HG03469 (cell line): ENCODE results near the gene ANKRD33B.
A peak's percentile ranks its signal among the peaks of the same experiment; 100 is the strongest.

Experiments
- ATAC-seq: cut with Tn5 transposase; IDR thresholded peaks from one replicate; pipeline ENCODE4 v1.9.1; 2021; ENCODE audit warnings: mild to moderate bottlenecking, moderate library complexity, moderate number of reproducible peaks; ENCODE audit not compliant: unreplicated experiment

ANKRD33B gene

DNA sequence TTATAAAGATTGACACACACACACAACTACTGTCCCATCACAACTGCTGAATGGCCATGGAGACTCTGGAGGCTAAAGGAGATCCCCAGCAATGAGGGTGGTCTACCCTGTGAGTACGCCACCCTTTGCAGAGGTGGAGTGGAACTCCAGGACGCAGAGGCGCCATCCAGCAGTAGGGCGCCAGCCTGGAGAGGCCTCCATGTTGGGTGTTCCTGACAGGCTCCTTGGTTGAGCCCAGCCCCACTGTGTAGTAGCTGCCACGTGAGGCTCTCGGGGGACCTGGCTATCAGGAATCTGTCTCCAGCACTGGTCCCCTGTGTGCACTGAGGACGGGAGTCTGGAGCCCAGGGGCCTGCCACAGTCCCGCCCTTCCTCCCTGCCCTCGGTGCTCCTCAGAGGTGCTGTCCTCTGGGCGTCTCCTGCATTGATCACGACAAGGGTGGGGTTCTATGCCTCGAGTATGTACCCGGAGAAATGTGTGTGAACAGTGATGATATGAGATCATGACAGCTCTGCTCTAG, 124.8 kb downstream of the ANKRD33B start:
- ATAC-seq: no peak

DNA sequence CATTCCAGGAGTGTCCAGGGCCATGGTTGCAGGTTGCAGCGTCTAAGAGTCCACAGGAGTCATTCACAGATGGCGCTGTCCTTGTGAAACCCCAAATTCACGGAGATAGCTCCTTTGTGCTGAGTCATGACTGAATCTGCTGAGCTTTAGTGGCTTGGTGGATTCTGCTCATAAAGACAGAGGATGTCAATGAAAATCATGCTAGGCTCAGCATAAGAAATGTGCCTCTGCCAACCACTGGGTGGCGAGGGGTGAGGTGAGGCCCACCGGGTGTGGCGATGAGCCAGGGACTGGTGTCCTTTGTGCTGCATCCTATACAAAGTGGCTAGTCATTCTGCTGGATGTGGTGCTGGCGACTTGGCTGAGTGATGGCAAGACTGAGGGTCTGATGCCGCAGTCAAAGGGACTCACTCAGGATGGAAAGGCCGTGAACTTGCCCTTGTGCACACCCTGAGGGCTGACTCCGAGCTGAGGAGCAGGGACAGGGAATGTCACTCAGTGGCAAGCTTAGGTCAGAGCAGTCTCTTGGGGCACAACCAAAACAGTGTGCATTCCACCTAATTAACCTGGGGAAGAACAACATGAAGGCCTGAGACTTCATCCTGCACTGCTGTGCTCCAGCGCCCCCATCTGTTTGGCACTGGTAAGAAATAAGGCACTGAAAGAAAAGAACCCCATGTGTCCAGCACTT, 125.7 kb downstream of the ANKRD33B start:
- no peak for ATAC-seq

GRCh38 chr5:10690460-10691440, 126.9 kb downstream of the ANKRD33B start:
- no peak for ATAC-seq

GRCh38 chr5:10691826-10692785, 128.2 kb downstream of the ANKRD33B start:
- ATAC-seq: no peak

DNA sequence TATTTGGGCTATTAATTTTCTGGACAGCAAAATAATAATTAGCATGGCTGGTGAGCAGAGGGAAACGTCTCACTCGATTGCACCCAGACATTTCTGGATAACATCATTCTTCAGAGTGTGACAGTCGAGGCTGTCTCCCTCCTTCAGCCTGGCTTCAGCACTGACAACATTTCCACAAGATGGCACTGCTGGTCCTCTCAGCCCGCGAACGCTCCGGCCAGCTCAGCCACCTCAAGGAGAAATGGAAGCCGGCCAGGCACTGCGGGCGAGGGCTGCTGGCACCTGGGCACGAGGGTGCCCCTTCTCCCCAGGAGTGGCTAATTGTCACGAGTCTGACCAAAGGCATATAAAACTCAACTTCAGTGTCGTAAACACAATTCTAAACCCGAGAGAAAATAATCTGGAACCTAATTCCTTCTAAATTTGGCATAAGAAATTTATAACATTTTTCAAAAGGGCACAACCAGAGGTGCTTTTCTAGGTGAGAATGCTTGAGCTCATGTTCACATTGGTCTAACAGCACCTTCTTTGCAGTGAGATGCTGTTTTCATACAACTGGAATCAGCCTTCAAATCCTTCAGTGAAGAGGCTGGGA, 131.3 kb downstream of the ANKRD33B start:
- no peak for ATAC-seq

- no peak for ATAC-seq
These were observed 132.1 kb downstream of the ANKRD33B start for GRCh38 chr5:10695759-10696543.

DNA sequence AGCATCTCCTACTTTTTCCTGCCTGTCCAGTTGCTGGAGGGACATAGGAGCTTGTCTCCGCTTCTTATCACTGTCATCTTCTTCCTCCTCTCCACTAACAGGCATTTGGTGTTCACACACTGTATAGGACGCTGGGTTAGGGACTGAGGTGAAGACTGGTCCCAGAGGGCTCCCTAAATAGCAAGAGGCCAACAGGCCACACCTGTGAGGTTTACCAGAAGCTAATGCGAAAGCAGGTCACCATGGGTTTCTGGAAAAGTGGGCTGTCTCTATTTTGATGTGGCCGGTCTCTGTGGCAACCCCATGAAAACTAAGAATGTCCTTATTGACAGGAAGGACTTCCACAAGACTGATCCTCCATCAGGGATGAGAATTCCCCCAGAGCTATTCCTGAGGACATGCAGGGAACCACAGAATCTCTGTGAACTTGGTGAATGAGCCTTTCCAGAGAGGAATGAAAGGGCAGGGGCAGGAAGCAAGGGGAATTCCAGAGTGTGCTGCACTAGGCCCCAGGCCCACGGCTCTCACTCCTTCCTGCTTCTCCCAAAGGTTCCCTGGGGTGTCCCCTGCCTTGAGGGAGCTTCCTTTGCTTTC, 135.5 kb downstream of the ANKRD33B start:
- ATAC-seq: peak; percentile 32

DNA sequence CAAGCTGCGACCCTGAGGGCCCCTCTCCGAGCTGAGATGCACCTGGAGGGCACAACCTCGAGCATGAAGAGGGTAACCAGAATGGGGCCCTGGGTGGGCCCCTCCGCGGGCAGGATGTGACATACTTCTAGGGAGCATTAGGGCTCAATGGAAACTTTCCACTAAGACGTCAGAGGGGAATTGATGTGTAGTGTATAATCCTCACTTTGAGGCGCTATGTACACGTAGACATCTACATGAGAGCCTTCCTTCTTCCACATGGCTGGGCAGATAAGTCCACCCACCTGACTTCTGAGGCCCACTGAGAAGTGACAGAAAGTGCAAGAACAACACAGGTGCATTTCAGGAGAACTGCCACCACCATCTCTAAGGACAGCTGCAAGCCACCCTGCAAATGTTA, 136.1 kb downstream of the ANKRD33B start:
- peak; percentile 41 for ATAC-seq

DNA sequence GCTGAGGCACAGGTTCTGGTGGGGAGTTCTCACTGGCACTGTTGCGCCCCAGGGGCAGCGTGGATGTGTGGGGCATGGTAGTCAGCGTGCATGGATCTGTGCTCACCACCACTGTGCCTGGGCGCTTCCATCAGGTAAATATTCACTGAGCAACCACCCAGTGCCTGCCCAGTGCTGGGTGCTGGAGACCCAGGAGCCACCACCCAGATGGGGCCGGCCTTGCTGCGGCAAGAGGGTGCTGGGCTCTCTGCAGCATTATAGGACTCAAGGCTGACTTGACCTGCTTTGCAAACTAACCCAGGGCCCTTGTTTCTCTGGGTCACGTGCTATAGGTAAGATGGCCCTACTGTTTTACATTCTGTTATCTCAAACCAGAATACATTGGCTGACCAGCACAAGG, 136.6 kb downstream of the ANKRD33B start:
- ATAC-seq: no peak

- no peak for ATAC-seq
These were observed 137.7 kb downstream of the ANKRD33B start for GRCh38 chr5:10701567-10702039.

GRCh38 chr5:10702040-10702629, 138.3 kb downstream of the ANKRD33B start:
- ATAC-seq: no peak

- ATAC-seq: no peak
These were observed 139.1 kb downstream of the ANKRD33B start for GRCh38 chr5:10702911-10703491.

- ATAC-seq: no peak
These were observed 139.8 kb downstream of the ANKRD33B start for GRCh38 chr5:10703676-10704075.

- peak; percentile 24 for ATAC-seq
These were observed 141.2 kb downstream of the ANKRD33B start for GRCh38 chr5:10704949-10705621.

DNA sequence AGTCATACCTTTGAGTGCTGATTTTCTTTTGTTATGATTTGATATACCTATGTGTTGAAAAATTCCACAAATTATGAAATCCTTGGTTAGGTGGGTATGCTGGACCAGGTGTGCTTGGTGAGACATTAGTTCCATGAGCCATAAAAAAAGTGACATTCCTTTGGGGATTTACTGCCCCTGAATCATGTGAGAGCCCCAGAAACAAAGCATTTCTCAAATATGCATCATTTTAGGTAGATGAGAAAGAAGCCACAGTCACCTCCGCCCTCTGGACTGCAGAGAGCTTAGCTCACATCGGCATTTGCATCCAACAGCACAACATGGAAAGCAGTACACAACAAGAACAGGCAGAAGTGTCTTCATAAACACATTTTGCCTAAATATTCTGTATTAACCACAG, 141.9 kb downstream of the ANKRD33B start:
- ATAC-seq: no peak

GRCh38 chr5:10706326-10706725, 142.5 kb downstream of the ANKRD33B start:
- ATAC-seq: no peak
